ENCODE data around the gene MRPL38.

GRCh38 chr17:75854881-75855309 is 49.8 kb downstream of the MRPL38 start:
- TF ChIP-seq CTCF (IDR thresholded peaks at IDR 0.05) (no peak), POLR2A (IDR thresholded peaks at IDR 0.05) (peak in 1 of 2 donors; percentile 92)
